ENCODE data around the gene TCF7.

Gene TCF7

DNA sequence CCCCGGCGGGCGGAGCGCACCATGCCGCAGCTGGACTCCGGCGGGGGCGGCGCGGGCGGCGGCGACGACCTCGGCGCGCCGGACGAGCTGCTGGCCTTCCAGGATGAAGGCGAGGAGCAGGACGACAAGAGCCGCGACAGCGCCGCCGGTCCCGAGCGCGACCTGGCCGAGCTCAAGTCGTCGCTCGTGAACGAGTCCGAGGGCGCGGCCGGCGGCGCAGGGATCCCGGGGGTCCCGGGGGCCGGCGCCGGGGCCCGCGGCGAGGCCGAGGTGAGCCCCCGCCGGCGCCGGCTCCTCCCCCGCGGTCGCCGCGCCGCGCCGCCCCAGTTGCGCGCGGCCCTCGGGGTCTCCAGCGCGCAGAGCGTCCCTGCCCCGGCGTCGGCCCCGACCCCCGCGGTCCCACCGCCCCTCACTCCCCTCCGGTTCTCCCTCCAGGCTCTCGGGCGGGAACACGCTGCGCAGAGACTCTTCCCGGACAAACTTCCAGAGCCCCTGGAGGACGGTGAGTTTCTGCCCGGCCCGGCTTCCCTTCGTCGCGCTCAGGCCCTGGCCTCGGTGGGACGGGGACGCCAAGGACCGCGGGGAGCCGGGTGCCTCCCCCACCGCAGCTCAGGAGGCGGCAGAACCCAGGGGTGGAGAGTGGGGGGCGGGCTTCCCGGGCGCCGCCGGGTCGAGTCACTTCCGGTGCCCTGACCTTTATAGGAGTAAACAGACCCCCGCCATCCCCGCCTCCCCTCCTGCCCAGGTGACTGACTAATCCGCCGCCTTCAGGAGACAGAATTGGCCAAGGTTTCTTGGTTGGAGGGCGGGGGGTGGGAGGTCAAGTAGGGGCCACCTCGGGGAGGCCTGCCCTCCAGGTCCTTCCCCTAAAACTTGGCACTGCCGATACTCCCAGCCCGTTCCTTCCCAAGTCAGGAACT, 665 bp downstream of the TCF7 start:
- DNase-seq = no peak

DNA sequence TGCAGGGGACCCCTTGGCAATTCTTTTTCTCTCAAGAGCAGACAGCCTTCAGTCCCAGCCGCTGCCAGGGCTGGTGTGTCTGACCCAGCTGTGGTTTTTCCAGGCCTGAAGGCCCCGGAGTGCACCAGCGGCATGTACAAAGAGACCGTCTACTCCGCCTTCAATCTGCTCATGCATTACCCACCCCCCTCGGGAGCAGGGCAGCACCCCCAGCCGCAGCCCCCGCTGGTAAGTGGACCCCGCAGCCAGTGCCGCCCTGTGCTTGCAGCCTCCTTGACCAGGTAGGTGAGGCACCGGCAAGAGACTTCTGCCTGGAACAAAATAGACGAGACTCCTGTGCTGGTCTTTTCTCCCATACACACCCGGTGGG, 1.3 kb downstream of the TCF7 start:
- DNase-seq = no peak

DNA sequence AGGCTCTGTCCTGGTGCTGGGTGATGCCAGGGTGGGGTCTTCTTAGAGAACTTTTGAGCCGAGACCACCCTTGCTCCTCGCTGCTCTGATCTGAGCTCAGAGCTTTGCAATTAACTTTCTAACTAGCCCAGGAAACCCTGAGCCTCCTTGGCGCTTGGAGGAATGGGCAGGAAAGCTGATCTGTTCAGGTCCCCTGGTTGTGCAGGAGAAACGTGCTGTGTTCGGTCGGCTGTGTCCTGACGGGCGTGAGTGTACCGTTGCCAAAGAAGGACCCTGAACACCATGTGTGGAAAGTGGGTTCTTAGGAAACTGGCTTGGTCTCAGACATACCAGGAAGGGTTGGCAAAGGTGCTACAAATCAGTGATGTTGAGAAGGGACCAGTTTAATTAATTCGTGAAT, 1.8 kb downstream of the TCF7 start:
- DNase-seq = no peak

DNA sequence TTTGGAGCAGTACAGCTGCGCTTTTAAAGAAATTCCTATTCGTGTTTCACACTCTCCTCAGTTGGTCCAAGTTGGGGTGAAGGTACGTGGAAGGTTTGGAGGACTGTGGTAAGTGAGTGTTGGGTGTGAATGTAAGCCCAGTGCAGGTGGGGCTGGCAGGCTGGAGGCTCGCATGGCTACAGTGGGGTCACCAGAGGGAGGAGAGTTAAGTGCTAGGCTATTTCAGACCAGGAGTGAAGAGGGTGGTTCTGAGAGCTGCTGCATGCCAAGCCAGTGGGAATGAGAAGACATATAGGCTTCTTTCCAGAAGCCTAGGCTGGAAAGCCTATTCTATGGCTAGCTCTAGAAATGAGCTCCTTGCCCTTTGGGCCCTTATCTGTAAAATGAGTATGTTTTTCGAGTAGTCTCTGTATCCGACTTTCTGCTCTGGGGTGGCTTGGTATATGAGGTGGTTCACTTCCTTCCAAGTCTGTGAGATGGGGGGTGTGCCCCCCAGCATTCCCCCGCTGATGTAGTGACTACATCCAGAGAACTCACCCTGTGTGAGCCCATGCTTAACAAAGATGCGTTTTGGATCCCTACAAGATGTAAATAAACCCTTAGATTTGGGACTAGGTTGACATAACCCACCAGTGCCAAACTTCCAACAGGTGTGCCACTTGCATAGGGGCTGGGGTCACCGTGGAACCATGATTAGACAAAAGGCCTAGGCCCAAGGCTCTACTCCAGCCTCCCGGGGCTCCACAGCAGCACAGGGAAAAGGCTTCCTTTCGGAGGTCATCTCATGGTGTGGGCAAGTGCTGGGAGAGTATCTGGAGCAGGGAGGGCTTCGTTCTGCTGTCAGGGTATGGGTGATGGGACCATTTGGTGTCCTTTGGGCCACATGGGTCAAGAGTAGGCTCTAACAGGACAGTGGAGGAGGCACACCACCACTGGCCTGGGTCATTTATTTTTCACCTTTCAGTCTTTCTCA, 2.6 kb downstream of the TCF7 start:
- DNase-seq = no peak

DNA sequence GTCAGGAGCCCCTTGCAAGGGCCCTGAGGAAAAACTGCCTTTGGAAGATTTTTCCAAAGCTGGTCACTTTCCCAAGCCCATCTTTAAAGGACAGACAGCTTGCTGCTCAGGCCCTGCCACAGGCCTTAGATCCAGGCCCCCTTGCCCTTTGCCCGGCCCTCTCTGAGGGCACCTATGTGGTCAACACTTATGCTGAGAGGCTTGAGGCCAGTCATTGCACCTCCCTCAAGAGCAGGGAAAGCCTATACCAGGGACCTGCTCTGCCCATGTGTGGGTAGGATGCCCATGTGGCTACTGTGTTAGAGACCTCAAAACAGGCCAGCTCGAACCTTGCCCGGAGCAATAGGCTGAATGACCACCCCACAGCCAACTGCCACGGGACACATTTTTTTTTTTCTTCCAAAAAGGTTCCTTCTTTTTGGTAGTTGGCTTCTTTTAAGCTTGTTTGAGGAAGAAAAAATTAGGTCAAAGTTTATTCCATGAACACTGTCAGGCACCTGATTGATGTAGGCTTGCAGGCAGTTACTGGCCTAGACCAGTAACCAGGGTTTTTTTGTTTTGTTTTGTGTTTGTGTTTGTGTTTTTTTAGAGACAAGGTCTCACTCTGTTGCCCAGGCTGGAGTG, 3.8 kb downstream of the TCF7 start:
- no peak for DNase-seq

DNA sequence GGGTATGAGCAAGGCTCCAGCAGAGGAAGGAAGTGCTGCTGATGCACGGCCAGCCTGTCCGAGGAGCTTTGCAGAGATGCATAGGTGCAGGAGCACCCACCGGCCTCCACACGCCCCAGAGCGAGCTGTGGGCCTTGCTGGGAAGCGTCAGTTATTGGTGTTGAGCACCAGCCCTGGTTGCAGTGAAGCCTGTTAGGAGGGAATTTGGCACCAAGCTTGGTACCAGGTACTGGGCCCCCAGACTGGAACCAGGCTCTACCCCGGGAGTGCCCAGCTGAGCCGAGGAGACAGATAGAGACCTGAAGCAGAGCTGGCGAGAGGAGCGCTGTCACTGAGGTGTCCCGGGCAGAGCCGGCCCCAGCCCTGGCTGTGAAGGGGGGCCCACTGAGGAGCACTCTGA, 5.2 kb downstream of the TCF7 start:
- no peak for DNase-seq

DNA sequence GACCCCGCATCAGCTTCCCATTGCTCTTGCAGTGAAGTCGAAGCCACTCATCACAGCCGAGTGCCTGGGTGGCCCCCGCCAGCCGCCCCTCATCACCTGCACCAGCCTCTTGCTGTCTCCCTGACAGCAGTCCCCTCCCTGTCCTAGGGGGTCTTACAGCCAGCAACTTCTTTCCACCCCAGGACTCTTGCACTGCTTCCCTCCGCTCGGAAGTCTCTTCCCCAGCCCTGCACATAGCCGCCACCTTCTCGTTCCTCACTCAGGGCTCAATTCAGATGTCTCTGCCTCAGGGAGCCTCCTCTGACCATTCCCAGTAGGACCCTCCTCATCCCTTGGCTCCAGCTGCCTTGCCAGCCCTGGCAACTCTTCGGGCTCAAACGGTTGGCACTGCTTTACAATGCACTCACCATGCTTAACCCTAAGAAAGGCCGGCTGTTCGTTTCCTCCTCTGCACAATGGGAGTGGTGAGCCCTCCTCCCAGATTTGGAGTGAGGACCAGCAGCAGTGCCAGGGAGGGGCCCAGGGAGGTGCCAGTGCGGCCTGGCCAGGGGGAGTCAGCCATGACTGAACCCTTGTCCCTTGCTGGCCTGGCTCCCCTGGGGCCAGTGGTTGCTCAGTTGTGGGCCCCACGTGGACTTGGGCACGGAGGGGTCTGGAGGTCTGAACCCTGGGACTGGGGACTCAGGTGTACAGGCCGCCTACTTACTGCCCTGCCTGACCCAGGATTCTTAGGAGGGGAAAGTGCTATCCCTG, 6.1 kb downstream of the TCF7 start:
- no peak for DNase-seq

DNA sequence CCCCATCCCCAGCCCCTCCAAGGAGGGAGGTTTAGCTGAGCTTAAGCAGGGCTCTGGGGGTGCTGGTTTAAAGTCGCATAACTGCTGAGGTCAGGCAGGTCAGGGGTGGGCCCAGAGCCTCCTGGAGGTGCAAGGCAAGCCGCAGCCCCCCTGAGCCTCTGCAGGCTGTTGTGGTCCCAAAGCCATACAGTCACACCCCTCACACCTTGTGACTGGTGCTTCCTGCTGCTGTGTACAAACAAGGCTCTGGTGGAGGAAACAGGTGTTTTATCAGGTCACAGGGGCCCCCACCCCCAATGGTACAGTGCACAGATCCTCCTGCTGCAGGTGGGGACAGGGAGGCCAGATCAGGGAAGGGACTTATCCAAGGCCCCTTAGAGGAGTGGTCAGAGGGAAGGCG, 8.0 kb downstream of the TCF7 start:
- no peak for DNase-seq

DNA sequence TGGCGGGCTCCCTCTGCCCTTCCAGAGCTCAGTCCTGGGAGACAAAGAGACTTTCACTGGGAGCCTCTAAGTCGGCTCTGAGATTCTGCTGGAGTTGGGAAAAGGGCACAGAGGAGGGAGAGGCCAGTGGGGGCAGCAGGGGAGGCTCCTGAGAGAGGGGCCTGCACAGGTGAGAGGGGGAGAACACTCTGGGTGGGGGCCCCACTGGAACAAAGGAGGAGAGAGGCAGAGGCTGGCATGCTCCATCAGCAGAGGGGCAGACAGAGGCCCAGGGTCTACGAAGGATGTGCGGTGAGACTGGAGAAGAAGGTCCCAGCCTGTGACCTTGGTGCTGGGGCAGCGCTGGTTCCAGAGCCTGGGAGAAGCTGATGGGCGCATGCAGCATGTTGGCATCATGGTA, 8.9 kb downstream of the TCF7 start:
- DNase-seq = no peak

DNA sequence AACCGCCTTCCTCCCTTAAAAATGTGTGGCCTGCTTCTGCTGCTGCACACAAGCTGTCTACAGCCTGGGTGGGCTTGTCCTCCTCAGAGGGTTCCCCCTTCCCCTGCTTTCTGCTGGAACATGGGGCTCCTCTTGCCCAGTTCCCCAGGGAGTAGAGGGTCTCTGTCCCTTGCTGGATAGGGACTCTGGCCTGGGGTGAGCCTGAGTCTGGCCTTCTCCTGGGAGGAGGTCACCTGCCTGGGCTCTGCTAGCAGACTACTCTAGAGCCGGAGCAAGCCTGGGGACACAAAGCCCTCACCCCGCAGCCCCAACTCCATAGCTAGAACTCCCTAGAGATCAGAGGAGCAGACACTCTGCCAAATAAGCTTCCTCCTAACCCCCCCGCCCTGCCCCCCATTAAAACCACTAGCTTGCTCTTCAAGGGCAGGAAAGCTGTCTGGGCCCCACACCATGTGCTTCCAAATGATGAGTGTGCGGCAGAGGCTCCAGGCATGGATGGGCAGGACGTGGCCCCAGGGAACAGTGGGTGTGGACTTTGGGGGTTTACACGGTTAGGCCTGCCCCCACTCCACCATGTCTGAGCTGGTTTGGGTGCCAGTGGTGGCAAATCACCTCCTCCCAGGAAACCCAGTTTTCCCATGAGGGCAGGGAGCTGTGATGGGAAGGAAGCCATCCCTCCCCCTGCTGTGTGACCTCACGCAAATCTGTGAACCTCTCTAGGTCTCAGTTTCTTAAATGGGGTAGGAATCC, 10.0 kb downstream of the TCF7 start:
- DNase-seq = no peak

DNA sequence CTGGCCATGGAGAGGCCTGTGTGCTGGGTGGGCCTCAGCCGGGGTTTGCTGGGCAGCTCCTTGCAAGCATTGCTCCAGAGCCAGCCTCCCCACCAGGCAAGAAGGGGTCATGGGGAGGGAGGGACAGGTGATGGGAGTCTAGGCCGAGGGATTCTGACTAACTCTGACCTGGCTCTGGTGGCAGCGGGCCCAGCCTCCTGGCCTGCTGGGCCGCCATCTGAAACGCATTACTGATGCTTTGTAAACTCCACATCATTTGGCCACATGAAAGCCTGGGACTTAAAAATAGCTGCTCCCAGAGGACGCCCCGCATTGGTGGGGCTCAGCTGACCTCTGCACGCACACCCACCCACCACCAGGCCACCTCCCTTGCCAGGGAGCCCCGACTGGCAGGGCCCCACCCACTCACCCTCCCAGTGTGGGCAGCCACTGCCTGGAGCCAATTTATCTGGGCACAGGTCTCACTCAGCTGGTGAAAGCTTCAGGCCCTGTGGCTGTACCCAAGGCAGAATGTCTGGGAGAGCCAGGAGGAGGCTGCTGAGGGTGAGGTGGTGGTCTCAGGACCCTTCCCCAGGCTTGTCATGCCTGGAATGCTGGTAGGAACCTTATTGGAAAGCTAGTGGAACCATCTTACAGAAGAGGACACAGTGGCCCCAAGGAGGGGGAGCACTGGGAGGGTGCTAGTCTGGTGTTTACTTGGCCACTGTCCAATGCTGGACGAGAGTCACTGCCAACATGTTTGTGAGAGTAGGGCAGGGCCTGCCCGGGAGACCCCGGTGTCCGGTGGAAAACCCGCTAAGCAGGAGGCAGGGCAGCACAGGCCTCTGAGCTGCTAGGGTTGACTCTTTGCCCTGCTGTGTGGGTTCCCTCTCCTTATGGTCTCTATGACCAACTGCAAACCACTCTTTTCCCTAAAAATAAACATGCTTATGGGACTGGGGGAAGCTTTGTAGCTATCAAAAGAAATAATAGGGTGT, 10.8 kb downstream of the TCF7 start:
- no peak for DNase-seq

DNA sequence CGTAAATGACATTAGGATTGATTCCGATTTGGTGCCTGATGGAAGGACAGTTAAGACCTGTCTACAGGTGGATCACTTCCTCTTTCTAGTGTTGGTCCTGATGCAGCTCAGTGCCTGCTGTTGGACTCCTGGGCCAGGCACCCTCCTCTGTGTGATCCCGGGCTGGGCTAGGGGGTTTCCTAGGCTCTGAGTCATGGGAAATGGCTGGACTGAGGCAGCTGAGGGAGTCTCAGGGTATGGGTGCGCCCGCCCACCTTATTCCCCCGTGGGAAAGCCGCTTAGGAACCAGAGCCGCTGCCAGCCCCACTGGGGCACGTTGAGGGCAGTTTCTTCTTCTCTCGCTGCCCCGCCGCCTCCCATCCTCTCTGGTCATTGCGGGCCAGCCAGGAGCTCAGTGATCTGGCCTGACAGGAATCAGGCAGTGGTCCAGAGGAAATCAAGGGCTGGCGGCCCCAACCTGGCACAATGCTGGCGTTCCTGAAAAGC, 12.9 kb downstream of the TCF7 start:
- no peak for DNase-seq

DNA sequence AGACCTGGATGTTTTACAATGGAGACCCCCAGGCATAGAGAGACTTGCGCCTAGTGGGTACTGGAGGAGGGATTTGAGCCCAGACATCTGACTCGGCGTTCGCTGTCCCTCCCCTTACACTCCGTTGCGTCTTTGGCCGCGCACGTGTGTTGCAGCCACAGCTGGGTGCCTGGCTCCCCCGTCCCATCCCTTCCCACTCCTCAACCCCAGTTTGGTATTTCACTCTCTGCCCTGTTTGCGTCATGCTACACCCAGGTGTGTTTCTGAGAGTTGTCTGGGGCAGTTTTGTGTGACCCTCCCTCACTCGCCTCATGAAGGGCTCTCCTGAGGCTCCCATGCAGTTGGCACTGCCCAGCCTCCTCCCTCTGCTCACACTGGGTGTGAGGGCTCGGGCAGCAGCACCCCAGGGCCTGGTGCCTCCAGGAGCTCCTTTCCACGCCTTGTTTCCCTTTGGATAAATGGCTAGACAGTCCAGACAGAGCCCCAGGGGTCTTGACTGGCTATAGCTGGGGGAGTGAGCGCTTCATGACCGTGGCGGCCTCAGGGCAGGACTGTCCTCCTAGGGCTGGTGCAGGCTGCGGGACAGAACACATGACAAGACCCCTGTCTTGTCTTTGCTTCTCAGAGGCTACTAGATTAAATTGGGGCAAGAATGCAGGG, 13.6 kb downstream of the TCF7 start:
- no peak for DNase-seq

DNA sequence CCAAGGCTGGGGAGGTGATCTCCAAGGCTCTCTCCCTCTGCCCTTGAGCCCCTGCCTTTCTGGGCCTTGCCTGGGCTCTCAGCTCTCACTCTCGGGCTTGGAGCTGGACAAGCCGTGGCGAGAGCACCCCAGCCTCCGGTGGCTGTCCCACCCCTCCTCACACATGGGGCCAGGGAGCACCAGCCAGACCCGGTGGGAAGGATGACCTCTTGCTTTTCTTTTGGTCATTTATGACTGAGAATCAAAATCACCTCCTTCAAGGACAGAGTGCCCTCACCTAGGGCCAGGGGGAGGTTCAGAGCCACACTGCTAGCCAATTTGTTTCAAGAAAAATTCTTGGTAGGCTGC, 14.1 kb downstream of the TCF7 start:
- no peak for DNase-seq

DNA sequence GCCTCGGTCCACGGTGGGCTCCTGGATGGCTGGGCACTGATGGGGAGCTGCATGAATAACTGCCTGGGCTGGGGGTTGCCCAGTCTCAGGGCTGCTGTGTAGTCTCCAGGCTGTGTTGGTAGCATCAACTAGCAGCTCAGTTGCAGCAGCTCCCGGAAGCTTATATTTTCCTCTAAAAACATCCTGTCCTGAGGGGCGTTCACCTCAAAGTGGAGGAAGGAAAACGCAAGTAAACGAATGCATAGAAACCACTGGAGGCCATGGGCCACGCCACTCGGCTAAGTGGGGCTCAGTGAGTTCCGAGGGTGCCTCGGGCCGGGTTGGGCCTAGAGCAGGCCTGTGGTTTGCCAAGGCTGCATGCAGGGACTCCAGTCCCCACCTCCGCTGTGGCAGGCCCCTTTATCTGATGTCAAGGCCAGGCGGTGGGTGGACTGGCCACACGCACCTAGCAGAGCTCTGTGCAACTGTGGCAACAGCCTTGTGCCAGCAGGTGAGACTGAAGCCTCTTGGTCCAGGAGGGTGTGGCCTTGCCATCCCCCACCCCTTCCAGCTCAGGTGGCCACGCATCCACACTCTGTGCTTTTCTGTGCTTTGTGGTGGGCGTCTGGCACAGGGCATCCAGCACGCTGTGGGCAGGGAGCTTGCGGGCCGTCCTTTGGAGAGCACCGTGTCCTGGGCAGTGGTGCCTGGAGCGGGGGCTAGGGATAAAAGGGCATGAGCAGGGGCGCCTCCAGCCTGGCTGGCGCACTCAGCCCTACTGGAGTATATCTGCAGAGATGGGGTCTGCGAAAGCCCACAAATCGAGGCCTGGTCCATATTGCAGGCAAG, 15.1 kb downstream of the TCF7 start:
- DNase-seq = no peak

DNA sequence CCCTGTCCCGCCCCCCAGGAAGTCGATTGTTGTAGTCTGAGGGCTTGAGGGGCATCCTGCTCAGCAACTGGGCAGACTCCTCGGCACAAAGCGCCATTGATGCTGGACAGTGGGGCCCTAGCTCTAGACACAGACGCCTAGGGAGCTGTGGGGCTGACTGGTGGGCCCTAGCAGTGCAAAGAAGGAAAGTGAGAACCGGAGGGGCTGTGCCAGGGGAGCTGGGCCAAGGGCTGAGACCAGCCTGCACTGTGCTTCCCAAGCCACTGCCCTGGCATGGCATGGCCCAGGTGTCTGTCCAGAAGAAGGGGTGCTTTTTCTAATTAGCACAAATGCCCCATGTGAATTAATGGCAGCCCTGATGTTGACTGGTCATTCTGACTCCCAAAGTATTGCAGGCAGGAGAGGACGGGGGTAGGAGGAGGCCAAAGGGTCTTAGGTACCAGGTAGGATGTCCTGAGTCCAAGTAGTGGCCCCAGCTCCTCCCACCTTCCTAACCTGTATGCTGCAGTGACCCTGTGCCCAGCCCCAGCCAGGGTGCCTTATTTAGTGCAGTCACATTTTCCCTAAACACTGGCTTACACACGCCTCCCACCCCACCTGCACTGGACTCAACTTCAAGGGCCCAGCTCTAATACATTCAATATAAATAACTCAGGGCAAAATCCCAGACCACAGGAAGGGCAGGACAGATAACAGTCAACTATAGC, 15.9 kb downstream of the TCF7 start:
- no peak for DNase-seq

DNA sequence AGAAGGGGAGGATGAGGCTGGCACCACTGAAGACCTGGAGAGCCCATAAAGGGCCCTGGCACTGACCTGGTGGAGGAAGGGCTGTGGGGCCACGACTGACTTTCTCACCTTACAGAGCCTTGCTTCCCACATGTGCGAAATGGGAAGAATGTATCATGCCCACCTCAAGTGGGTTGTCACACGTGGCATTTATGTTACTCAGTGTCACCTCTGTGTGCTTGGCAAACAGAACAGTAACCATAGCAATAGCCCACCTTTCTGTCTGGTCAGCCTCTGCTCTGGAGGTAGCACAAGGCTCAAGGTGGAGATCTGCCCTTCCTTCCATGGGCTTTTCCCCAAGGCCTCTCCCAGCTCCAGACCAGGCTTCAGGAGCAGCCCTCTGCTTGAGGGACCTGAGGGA, 16.7 kb downstream of the TCF7 start:
- no peak for DNase-seq

Data from hippocampal formation (tissue), 2 donors.